ENCODE measurements around the gene LSAMP. TPM values are rescaled to one million over a fixed set of nuclear protein-coding genes. Genes with fewer than 3 reads are reported as not detected.

Gene LSAMP
- total RNA-seq, 4 donors from 2014 or later, result 0.30 to 5.5 (median 1.4) TPM

- Histone ChIP-seq H3K9me3 (no peaks in the 10 kb centered on the region), H3K27me3 (no peaks in the 10 kb centered on the region), H3K4me1 (no peaks in the 10 kb centered on the region), H3K36me3 (no peaks in the 10 kb centered on the region), H3K4me3 (no peak overlapping the region), H3K27ac (no peak overlapping the region)
- no peak for TF ChIP-seq POLR2A (IDR thresholded peaks at IDR 0.05)
- TF ChIP-seq, protein P1, sequence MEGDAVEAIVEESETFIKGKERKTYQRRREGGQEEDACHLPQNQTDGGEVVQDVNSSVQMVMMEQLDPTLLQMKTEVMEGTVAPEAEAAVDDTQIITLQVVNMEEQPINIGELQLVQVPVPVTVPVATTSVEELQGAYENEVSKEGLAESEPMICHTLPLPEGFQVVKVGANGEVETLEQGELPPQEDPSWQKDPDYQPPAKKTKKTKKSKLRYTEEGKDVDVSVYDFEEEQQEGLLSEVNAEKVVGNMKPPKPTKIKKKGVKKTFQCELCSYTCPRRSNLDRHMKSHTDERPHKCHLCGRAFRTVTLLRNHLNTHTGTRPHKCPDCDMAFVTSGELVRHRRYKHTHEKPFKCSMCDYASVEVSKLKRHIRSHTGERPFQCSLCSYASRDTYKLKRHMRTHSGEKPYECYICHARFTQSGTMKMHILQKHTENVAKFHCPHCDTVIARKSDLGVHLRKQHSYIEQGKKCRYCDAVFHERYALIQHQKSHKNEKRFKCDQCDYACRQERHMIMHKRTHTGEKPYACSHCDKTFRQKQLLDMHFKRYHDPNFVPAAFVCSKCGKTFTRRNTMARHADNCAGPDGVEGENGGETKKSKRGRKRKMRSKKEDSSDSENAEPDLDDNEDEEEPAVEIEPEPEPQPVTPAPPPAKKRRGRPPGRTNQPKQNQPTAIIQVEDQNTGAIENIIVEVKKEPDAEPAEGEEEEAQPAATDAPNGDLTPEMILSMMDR (IDR thresholded peaks at IDR 0.05), result no peak
- WGBS, 2 donors, result 83 to 90% methylated on average over 1 of the region's 1 CpG
- intact Hi-C loops (cut with DNase I), result no loop called here
- DNase-seq, result no peak
Observed at GRCh38 chr3:116306149-116306548, 139.1 kb downstream of the LSAMP start.

DNA sequence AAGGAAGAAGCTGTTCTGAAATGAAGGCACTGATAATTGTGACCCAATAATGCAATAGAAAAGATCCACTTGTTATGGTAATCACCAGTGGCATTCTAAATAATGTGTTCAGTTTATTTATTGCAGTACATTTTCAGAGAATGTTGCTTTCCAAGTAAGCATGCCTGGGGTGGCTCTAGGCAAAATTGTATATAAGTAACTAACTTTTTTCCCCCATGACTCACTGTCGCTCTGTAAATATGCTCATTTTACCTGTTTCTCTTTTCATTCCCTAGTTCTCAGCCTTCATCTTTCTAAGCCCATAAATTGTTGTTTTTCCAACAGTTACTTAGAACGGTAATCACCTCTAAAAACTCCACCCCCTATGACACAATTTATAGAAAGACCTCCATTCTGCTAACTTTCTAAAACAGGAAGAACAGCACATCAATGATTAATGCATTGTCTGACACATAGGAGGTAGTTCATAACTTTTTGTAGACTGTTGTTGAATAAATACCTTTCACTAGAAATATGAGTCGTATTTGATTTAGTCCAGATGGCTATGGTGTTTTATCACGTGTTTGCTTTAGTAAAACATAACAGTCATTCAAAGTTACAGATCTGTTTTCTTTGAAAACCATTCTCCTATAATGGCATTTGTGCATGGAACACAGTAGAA lies 143.1 kb downstream of the LSAMP start:
- H3K4me1 ChIP-seq, result no peaks in the 10 kb centered on the region
- no peaks in the 10 kb centered on the region for H3K36me3 ChIP-seq
- no peaks in the 10 kb centered on the region for H3K9me3 ChIP-seq
- DNase-seq, result no peak
- H3K27ac ChIP-seq, result no peak overlapping the region
- no peak overlapping the region for H3K4me3 ChIP-seq
- no peaks in the 10 kb centered on the region for H3K27me3 ChIP-seq
- WGBS, 2 donors, result 34 to 38% methylated on average over 4 of the region's 4 CpGs
- no peak for TF ChIP-seq POLR2A (IDR thresholded peaks at IDR 0.05)
- TF ChIP-seq, protein P1 (IDR thresholded peaks at IDR 0.05), result no peak
- intact Hi-C loops (cut with DNase I), result no loop called here

GRCh38 chr3:116301422-116301821 lies 143.9 kb downstream of the LSAMP start:
- no peak overlapping the region for H3K27ac ChIP-seq
- no peaks in the 10 kb centered on the region for H3K4me1 ChIP-seq
- DNase-seq, result no peak
- no peak overlapping the region for H3K4me3 ChIP-seq
- intact Hi-C loops (cut with DNase I), result no loop called here
- 36 to 78% methylated on average over 1 of the region's 1 CpG for WGBS, 2 donors
- TF ChIP-seq, protein P1 (IDR thresholded peaks at IDR 0.05), result no peak
- TF ChIP-seq POLR2A (IDR thresholded peaks at IDR 0.05), result no peak
- no peaks in the 10 kb centered on the region for H3K36me3 ChIP-seq
- H3K9me3 ChIP-seq, result no peaks in the 10 kb centered on the region
- no peaks in the 10 kb centered on the region for H3K27me3 ChIP-seq

GRCh38 chr3:116300226-116300625 lies 145.1 kb downstream of the LSAMP start:
- Histone ChIP-seq H3K36me3 (no peaks in the 10 kb centered on the region), H3K4me3 (no peak overlapping the region), H3K4me1 (no peaks in the 10 kb centered on the region), H3K27me3 (no peaks in the 10 kb centered on the region), H3K27ac (no peak overlapping the region), H3K9me3 (no peaks in the 10 kb centered on the region)
- intact Hi-C loops (cut with DNase I), result no loop called here
- WGBS, 2 donors, result 71 to 78% methylated on average over 3 to 4 of the region's 5 CpGs
- no peak for DNase-seq
- TF ChIP-seq, protein P1 (IDR thresholded peaks at IDR 0.05), result no peak

DNA sequence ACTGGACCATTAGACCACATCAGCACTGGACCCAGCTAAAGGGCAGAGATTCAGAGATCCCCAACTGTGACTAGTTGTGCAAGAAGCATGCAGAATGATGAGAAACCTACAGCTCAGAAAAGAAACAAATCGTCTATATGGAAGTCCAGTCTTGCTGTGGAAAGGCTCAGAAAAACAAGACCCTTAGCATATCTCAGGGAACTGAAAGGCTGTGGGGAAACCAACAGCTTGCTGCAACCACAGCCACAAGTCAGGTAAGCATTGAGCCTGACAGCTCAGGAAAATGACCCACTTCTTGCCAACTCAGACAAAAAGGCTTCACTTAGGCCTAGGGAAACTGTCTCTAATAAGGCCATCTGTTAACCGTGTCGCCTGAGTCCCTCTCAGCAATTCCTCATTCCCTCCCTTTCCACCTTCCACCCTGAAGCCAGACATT lies 145.6 kb downstream of the LSAMP start:
- Histone ChIP-seq H3K4me1 (no peaks in the 10 kb centered on the region), H3K4me3 (no peak overlapping the region), H3K27ac (no peak overlapping the region), H3K36me3 (no peaks in the 10 kb centered on the region), H3K9me3 (no peaks in the 10 kb centered on the region), H3K27me3 (no peaks in the 10 kb centered on the region)
- intact Hi-C loops (cut with DNase I), result no loop called here
- DNase-seq, result no peak
- whole genome bisulfite sequencing, 2 donors, result 76 to 83% methylated on average over 3 of the region's 3 CpGs
- TF ChIP-seq, protein P1 (IDR thresholded peaks at IDR 0.05), result no peak
- TF ChIP-seq POLR2A (IDR thresholded peaks at IDR 0.05), result no peak

Measured in esophagus squamous epithelium (tissue), 5 donors.